ENCODE results near the gene TTPAL. TPM values are rescaled to one million over a fixed set of nuclear protein-coding genes. Genes with fewer than 3 reads are reported as not detected.

TTPAL gene
- total and polyA plus RNA-seq, 3 experiments from 2014 or later, result 15.9 to 31.6 (median 29.3) TPM

DNA sequence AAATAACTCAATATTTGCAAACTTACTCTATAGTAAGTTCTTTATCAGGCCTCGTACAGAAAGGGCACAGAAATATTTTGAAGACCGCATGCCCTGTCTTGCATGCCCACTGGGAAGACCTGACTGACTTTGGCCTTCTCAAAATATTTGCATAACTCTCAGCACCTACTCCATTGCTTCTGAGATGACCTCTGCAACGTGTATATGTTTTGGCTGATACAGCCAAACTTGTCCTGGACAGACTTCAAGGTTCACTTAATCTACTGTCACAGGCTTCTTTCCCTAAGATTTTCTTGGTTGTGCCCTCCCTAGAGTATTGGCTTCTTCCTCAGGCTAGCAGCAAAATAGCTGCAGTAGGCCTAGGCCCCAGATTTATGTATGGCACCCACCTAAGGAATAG, 67.7 kb downstream of the TTPAL start:
- Mint-ChIP-seq H3K4me1 (no peaks in the 10 kb centered on the region), H3K9me3 (no peaks in the 10 kb centered on the region), H3K27me3 (peaks cover 1 to 8% of the 10 kb centered on the region in 2 donors), H3K27ac (no peak overlapping the region), H3K36me3 (no peaks in the 10 kb centered on the region), H3K4me3 (no peak overlapping the region)
- no peak overlapping the region for H3K4me3 ChIP-seq (ENCODE audit: low read length)
- H3K27ac ChIP-seq (ENCODE audit: low read depth, low read length), result no peak overlapping the region
- H3K4me1 ChIP-seq (ENCODE audit: insufficient read depth, low read length), result no peaks in the 10 kb centered on the region
- POLR2A ChIA-PET, result no interaction called here
- H3K36me3 ChIP-seq (ENCODE audit: insufficient read depth, low read length), result no peaks in the 10 kb centered on the region
- no peaks in the 10 kb centered on the region for H3K9me3 ChIP-seq (ENCODE audit: low read length)
- no peaks in the 10 kb centered on the region for H3K27me3 ChIP-seq (ENCODE audit: insufficient read depth, low read length, poor library complexity, severe bottlenecking)
- no peak for DNase-seq
- CTCF ChIA-PET, result interaction anchor here (0.7 kb wide), 1 partner anchor 87 kb away, joined by 3 read pairs; no protein-coding TSS in a partner anchor

Other genes with a start within 250 kb of the TTPAL start
- gene GDAP1L1, start 228.6 kb upstream of the TTPAL start, total RNA-seq, result not detected
- gene GDAP1L1, start 228.6 kb upstream of the TTPAL start, polyA plus RNA-seq, result not detected
- 1 to 10 TPM; 2.4 to 2.5 TPM for gene FITM2, start 164.7 kb upstream of the TTPAL start, total RNA-seq
- gene FITM2, start 164.7 kb upstream of the TTPAL start, polyA plus RNA-seq, result 1.3 TPM
- gene R3HDML, start 138.8 kb upstream of the TTPAL start, total RNA-seq, result not detected
- gene R3HDML, start 138.8 kb upstream of the TTPAL start, polyA plus RNA-seq, result not detected
- not detected for gene HNF4A, start 120.2 kb upstream of the TTPAL start, total RNA-seq
- not detected for gene HNF4A, start 120.2 kb upstream of the TTPAL start, polyA plus RNA-seq
- 10 to 100 TPM; 59.9 to 61.6 TPM for gene SERINC3, start 46.2 kb downstream of the TTPAL start, total RNA-seq
- gene SERINC3, start 46.2 kb downstream of the TTPAL start, polyA plus RNA-seq, result 204 TPM
- gene PKIG, start 106.7 kb downstream of the TTPAL start, total RNA-seq, result 1 to 10 TPM; 4.4 to 4.9 TPM
- 0.97 TPM for gene PKIG, start 106.7 kb downstream of the TTPAL start, polyA plus RNA-seq
- 10 to 100 TPM; 21.1 to 21.3 TPM for gene ADA, start 175.8 kb downstream of the TTPAL start, total RNA-seq
- gene ADA, start 175.8 kb downstream of the TTPAL start, polyA plus RNA-seq, result 56.4 TPM
- gene CCN5, start 239.5 kb downstream of the TTPAL start, total RNA-seq, result not detected
- not detected for gene CCN5, start 239.5 kb downstream of the TTPAL start, polyA plus RNA-seq